PC-3 (cell line): Measurements from ENCODE around the gene MTRFR. TPM values are rescaled to one million over a fixed set of nuclear protein-coding genes. Genes with fewer than 3 reads are reported as not detected.
A peak's percentile ranks its signal among the peaks of the same experiment; 100 is the strongest.

ENCODE experiments used
- ATAC-seq: fragments of 200-7000 bp; cut with Tn5 transposase; 2 replicates; pipeline ENCODE4 v1.9.1; 2020; ENCODE audit warnings: mild to moderate bottlenecking, moderate library complexity
- BruUV-seq: library from RNA; stranded (reverse); fragments of 400-500 nt; replicated peaks from 2 replicates; lab custom pipeline; 2021; lab: Mats Ljungman, UMichigan
- CTCF ChIA-PET: fragments of 300-600 bp; sonication (Branson Sonifier 250); formaldehyde crosslinking; loops from one replicate; lab custom pipeline; 2022; ENCODE audit warnings: antibody characterized with exemption; lab: Charles Lee
- POLR2A ChIA-PET: fragments of 300-600 bp; sonication (Branson Sonifier 250); formaldehyde crosslinking; loops from one replicate; lab custom pipeline; 2022; ENCODE audit warnings: antibody characterized with exemption; ENCODE audit not compliant: unreplicated experiment; lab: Charles Lee
- DNase-seq: peaks from one replicate; pipeline ENCODE4 v3.0.0-alpha.2; 2015
- H2AFZ ChIP-seq: fragments of 300-600 bp; sonication (generic); 2 replicates; pipeline ENCODE4 v1.6.0; 2016; ENCODE audit warnings: antibody characterized with exemption, low read length
- H3F3A ChIP-seq: fragments of 300-600 bp; sonication (generic); one replicate; pipeline ENCODE4 v1.6.0; 2017; ENCODE audit warnings: antibody characterized with exemption, low read length, control low read depth, mild to moderate bottlenecking; ENCODE audit not compliant: unreplicated experiment
- H3K27ac ChIP-seq: fragments of 300-600 bp; sonication (generic); 2 replicates; pipeline ENCODE4 v1.5.1; 2016; ENCODE audit warnings: mild to moderate bottlenecking, low read length
- H3K27me3 ChIP-seq: fragments of 300-600 bp; sonication (generic); 2 replicates; pipeline ENCODE4 v1.6.1; 2016; ENCODE audit warnings: low read length, mixed read lengths
- H3K36me3 ChIP-seq: fragments of 300-600 bp; sonication (generic); 2 replicates; pipeline ENCODE4 v1.6.1; 2016; ENCODE audit warnings: low read depth, mixed run types, low read length, mixed read lengths
- H3K4me1 ChIP-seq: fragments of 300-600 bp; sonication (generic); 2 replicates; pipeline ENCODE4 v1.5.1; 2016; ENCODE audit warnings: low read length; ENCODE audit not compliant: insufficient read depth
- H3K4me2 ChIP-seq: fragments of 300-600 bp; sonication (generic); 2 replicates; pipeline ENCODE4 v1.6.0; 2016; ENCODE audit warnings: low read length
- H3K4me3 ChIP-seq: fragments of 300-600 bp; sonication (generic); 2 replicates; pipeline ENCODE4 v1.5.1; 2016; ENCODE audit warnings: mild to moderate bottlenecking, low read length, mixed read lengths
- H3K79me2 ChIP-seq: fragments of 300-600 bp; sonication (generic); 2 replicates; pipeline ENCODE4 v1.6.1; 2017; ENCODE audit warnings: low read length, mixed read lengths
- H3K9ac ChIP-seq: fragments of 300-600 bp; sonication (generic); 2 replicates; pipeline ENCODE4 v1.6.0; 2016; ENCODE audit warnings: mild to moderate bottlenecking, low read length
- H3K9me2 ChIP-seq: fragments of 300-600 bp; sonication (generic); replicated peaks from 2 replicates; pipeline ENCODE4 v1.6.1; 2016; ENCODE audit warnings: mixed run types, low read length, mixed read lengths
- H3K9me3 ChIP-seq: fragments of 300-600 bp; sonication (generic); 2 replicates; pipeline ENCODE4 v1.6.1; 2016; ENCODE audit warnings: low read length, mixed read lengths
- H4K20me1 ChIP-seq: fragments of 300-600 bp; sonication (generic); 2 replicates; pipeline ENCODE4 v1.6.1; 2016; ENCODE audit warnings: low read length, mixed read lengths
- CTCF ChIP-seq: fragments of 300-600 bp; sonication (generic); conservative IDR thresholded peaks from 2 replicates; pipeline ENCODE4 v1.5.1; 2017; ENCODE audit warnings: antibody characterized with exemption, low read depth, mild to moderate bottlenecking, low read length
- EZH2 ChIP-seq: fragments of 300-600 bp; sonication (generic); IDR thresholded peaks from one replicate; pipeline ENCODE4 v1.6.1; 2017; ENCODE audit warnings: antibody characterized with exemption, mild to moderate bottlenecking, low read length; ENCODE audit not compliant: unreplicated experiment
- EZH2phosphoT487 ChIP-seq: fragments of 300-600 bp; sonication (generic); IDR thresholded peaks from 2 replicates; pipeline ENCODE4 v1.6.1; 2018; ENCODE audit warnings: mild to moderate bottlenecking, antibody characterized with exemption, low read length, borderline replicate concordance
- intact Hi-C: fragments of 100-400 bp; cut with micrococcal nuclease; formaldehyde crosslinking; loops from 2 replicates; pipeline ENCODE4 v1.9.0; 2023
- total RNA-seq: library from RNA; depleted of rRNA; stranded (reverse); fragments of >200 nt; gene quantifications from 2 replicates; pipeline ENCODE4 v1.2.3, GENCODE V29; 2014

MTRFR gene
- total RNA-seq, 1 experiment from 2014 or later, result 23.2 TPM

GRCh38 chr12:123258593-123258992 lies 25.4 kb downstream of the MTRFR start:
- Histone ChIP-seq H3K27ac (no peak overlapping the region), H3K4me1 (no peaks in the 10 kb centered on the region), H3K4me3 (no peak overlapping the region), H3K27me3 (no peaks in the 10 kb centered on the region), H3F3A (no peaks in the 10 kb centered on the region), H4K20me1 (no peaks in the 10 kb centered on the region), H2AFZ (no peak overlapping the region), H3K9me2 (no peaks in the 10 kb centered on the region), H3K79me2 (peaks cover 2% of the 10 kb centered on the region), H3K4me2 (no peak overlapping the region), H3K9me3 (no peaks in the 10 kb centered on the region), H3K36me3 (peaks cover 59% of the 10 kb centered on the region), H3K9ac (no peak overlapping the region)
- intact Hi-C loops, result no loop called here
- TF ChIP-seq EZH2, result no peak
- TF ChIP-seq EZH2phosphoT487, result no peak
- no peak for TF ChIP-seq CTCF
- DNase-seq (no peak), ATAC-seq (no peak)
- POLR2A ChIA-PET, result interaction anchor here (0.7 kb wide), 1 partner anchor 285 kb away, joined by 3 read pairs; no protein-coding TSS in a partner anchor
- BruUV-seq, result no TSS peak
- CTCF ChIA-PET, result interaction anchor here (0.8 kb wide), 1 partner anchor 107 kb away, joined by 8 read pairs; no protein-coding TSS in a partner anchor

- Histone ChIP-seq H3K27me3 (no peaks in the 10 kb centered on the region), H3F3A (no peaks in the 10 kb centered on the region), H3K9me2 (no peaks in the 10 kb centered on the region), H4K20me1 (no peaks in the 10 kb centered on the region), H3K79me2 (no peaks in the 10 kb centered on the region), H3K4me2 (no peak overlapping the region), H3K27ac (no peak overlapping the region), H2AFZ (no peak overlapping the region), H3K9me3 (no peaks in the 10 kb centered on the region), H3K4me1 (no peaks in the 10 kb centered on the region), H3K9ac (no peak overlapping the region), H3K4me3 (no peak overlapping the region), H3K36me3 (peaks cover 58% of the 10 kb centered on the region)
- ChIA-PET CTCF (no interaction called here), POLR2A (interaction anchor here (0.7 kb wide), 1 partner anchor 466 kb away, joined by 3 read pairs; no protein-coding TSS in a partner anchor)
- no peak for ATAC-seq
- intact Hi-C loops, result no loop called here
- TF ChIP-seq EZH2, result no peak
- TF ChIP-seq CTCF, result no peak
- TF ChIP-seq EZH2phosphoT487, result no peak
- DNase-seq, result no peak
- no TSS peak for BruUV-seq
Observed at GRCh38 chr12:123260081-123260480, 26.8 kb downstream of the MTRFR start.

- no peak overlapping the region for H3K27ac ChIP-seq
- intact Hi-C loops, result no loop called here
- no peaks in the 10 kb centered on the region for H3K9me3 ChIP-seq
- no peaks in the 10 kb centered on the region for H3F3A ChIP-seq
- no peaks in the 10 kb centered on the region for H4K20me1 ChIP-seq
- H3K4me2 ChIP-seq, result no peak overlapping the region
- H3K27me3 ChIP-seq, result no peaks in the 10 kb centered on the region
- H3K36me3 ChIP-seq, result peaks cover 55% of the 10 kb centered on the region
- ChIA-PET POLR2A (no interaction called here), CTCF (no interaction called here)
- ATAC-seq (no peak), DNase-seq (no peak)
- no peak overlapping the region for H3K9ac ChIP-seq
- no peak overlapping the region for H2AFZ ChIP-seq
- BruUV-seq, result TSS peak; percentile 73
- no peak overlapping the region for H3K4me3 ChIP-seq
- H3K9me2 ChIP-seq, result no peaks in the 10 kb centered on the region
- TF ChIP-seq EZH2phosphoT487 (no peak), EZH2 (no peak), CTCF (no peak)
- H3K4me1 ChIP-seq, result no peaks in the 10 kb centered on the region
- H3K79me2 ChIP-seq, result no peaks in the 10 kb centered on the region
Observed at GRCh38 chr12:123261196-123261595, 28.0 kb downstream of the MTRFR start.
